ENCODE measurements around the gene DHRS4L2.
"Not testable (repeated sequence)": the region's sequence is repeated elsewhere in the genome, so short reads cannot be mapped to it uniquely, and the experiment has no call there.

Gene DHRS4L2

DNA sequence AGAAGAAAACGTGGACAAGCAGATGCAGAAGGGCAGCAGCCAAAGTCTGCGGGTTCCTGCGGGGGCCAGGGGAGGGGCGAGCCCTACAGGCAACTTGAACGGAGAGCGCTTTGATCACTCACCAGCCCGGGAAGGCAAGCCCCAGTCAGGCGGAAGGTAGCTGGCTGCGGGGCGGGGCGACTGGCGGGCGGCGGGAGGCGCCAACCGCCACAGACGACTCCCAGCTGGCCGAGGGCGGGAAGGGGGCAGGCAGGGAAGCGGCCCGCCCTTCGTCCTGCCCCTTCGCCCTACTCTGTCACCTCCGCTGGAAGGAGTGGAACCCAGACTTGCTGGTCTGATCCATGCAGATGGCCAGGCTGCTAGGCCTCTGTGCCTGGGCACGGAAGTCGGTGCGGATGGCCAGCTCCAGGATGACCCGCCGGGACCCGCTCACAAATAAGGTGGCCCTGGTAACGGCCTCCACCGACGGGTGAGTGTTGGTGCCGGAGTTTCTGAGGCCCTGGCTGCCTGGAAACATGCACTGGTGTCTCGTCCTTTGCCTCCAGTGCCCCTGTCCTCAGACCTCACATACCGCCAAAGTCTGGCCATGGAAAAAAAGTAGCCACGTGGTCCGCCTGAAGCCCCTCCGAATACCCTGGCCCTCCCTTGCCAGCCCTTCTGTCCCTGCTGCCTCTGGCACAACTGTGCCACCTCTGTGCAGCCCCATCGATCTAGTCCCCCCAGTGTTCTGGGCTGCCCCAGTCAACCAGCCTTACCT lies at the start of gene DHRS4L2:
Gene DHRS4L2 (plus strand): TSS at position 323 of the 757 bp plus-strand sequence. CDS start 19 bp downstream, at position 342.
- DNase-seq (ENCODE audit: low read depth in 2 of 3, low spot score in 2 of 3): peak; percentile 63 to 70 (median 69)

DNA sequence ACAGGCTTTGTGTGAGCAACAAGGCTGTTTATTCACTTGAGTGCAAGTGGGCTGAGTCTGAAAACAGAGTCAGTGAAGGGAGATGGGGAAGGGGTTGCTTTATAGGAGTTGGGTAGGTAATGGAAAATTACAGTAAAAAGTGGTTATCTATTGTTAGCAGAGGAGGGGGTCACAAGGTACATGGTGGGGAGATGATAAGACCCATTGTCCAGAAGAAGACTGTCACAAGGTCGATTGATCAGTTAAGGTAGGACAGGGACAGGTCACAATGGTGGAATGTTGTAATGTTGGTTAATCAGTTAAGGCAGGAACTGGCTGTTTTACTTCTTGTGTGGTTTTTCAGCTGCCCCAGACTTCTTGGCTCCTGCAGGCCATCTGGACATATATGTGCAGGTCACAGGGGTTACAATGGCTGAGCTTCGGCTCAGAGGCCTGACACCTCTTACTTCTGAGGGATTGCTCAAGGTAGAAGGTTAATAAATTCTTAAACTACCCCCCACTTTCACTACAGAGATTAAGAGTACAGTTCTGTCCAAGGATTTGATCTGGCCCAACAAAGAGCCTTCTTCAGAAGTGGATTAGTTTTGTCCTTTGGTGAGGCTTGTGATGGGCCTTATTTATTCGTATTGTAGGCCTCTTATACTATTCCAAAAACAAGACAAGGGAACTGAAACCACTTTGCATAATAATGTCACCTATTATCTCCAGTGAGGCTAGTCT lies 49.0 kb upstream of the DHRS4L2 start:
- DNase-seq (ENCODE audit: low read depth in 2 of 3, low spot score in 2 of 3): no peak

- no peak for DNase-seq (ENCODE audit: low read depth in 2 of 3, low spot score in 2 of 3)
Observed at GRCh38 chr14:23941230-23941629, 47.5 kb upstream of the DHRS4L2 start.

GRCh38 chr14:23941669-23942068 lies 47.1 kb upstream of the DHRS4L2 start:
- DNase-seq (ENCODE audit: low read depth in 2 of 3, low spot score in 2 of 3): no peak

GRCh38 chr14:23942587-23942986 lies 46.1 kb upstream of the DHRS4L2 start:
- DNase-seq (ENCODE audit: low read depth in 2 of 3, low spot score in 2 of 3): no peak

DNA sequence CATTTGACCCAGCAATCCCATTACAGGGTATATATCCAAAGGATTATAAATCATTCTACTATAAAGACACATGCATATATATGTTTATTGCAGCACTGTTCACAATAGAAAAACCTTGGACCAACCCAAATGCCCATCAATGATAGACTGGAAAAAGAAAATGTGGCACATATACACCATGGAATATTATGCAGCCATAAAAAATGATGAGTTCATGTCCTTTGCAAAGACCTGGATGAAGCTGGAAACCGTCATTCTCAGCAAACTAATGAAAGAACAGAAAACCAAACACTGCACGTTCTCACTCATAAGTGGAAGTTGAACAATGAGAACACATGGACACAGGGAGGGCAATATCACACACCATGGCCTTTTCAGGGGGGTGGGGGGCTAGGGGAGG lies 39.7 kb upstream of the DHRS4L2 start:
- not testable (repeated sequence) for DNase-seq (ENCODE audit: low read depth in 2 of 3, low spot score in 2 of 3)

GRCh38 chr14:23950411-23951135 lies 38.2 kb upstream of the DHRS4L2 start:
- DNase-seq (ENCODE audit: low read depth in 2 of 3, low spot score in 2 of 3): no peak

DNA sequence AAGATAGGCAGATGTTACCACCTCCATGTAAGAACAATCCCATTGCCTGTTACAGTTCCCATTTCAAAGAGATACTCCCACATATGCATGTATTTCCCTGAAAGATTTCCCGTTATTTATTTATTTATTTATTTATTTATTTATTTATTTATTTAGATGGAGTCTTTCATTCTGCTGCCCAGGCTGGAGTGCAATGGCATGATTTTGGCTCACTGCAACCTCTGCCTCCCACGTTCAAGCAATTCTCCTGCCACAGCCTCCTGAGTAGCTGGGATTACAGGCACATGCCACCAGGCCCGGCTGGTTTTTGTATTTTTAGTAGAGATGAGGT lies 37.6 kb upstream of the DHRS4L2 start:
- not testable (repeated sequence) for DNase-seq (ENCODE audit: low read depth in 2 of 3, low spot score in 2 of 3)

DNA sequence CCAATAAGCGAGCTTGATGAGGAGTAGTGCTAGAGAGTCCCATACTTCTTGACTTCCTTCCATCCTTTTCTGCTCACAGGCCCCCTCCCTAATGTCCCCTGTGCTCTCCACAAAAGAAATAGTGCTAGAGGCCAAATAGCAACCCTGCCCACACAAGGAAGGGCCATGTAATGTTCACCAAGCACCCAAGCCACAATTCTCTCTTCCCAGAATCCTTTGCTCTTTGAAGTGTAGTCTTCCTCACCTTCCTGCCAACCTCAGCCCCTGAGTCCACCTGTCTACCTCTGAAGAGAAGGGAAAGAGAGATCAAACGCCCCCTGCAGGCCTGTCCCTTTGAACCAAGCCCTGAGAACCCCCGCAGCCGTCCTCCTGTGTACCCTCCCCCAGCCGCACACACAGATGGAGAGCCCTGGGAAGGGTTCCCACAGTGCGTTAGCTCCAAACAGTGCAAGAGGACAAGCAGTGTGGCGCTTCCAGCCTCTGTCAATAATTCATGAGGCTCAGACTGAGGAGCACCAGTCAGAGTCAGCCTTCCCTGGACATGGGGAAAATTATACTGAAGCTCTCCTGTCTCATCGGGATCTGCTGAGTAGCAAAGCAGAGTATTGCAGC lies 37.0 kb upstream of the DHRS4L2 start:
- no peak for DNase-seq (ENCODE audit: low read depth in 2 of 3, low spot score in 2 of 3)

DNA sequence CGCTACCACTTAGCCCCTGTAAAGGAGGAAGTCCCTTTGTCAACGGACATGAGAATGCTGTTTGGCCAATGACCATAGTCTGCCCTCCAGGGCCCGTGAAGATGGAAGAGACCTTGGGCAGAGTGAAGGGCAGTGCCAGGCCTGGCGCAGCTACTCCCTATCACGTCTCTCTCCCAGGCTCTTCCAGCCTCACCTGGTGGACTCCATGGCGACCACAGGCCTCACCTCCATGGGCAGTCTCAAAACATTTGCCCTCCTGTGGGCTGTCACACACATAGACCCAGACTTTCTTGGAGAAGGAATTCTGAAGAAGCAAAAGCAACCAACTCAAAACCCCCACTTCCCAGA lies 35.6 kb upstream of the DHRS4L2 start:
- DNase-seq (ENCODE audit: low read depth in 2 of 3, low spot score in 2 of 3): not testable (repeated sequence)

DNA sequence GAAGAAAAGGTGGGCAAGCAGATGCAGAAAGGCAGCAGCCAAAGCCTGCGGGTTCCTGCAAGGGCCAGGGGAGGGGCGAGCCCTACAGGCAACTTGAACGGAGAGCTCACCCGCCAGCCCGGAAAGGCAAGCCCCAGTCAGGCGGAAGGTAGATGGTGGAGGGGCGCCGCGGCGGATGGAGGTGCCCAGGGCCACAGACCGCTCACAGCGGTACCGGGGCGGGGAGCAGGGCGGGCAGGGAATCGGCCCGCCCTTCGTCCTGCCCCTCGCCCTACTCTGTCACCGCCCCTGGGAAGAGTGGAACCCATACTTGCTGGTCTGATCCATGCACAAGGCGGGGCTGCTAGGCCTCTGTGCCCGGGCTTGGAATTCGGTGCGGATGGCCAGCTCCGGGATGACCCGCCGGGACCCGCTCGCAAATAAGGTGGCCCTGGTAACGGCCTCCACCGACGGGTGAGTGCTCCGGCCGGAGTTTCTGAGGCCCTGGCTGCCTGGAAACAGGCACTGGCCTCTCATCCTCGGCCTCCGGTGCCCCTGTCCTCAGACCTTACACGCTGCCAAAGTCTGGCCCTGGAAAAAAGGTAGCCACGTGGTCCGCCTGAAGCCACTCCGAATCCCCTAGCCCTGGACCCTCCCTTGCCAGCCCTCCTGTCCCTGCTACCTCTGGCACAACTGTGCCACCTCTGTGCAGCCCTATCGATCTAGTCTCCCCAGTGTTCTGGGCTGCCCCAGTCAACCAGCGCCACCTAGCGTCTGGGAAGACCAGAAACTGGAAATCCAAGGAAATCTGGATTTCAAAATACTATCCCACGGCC lies 35.1 kb upstream of the DHRS4L2 start, which contains the start of gene DHRS4:
Gene DHRS4 (plus strand): TSS at position 307 of the 815 bp plus-strand sequence. CDS start 19 bp downstream, at position 326.
- peak; percentile 45 to 59 (median 58) for DNase-seq (ENCODE audit: low read depth in 2 of 3, low spot score in 2 of 3)

DNA sequence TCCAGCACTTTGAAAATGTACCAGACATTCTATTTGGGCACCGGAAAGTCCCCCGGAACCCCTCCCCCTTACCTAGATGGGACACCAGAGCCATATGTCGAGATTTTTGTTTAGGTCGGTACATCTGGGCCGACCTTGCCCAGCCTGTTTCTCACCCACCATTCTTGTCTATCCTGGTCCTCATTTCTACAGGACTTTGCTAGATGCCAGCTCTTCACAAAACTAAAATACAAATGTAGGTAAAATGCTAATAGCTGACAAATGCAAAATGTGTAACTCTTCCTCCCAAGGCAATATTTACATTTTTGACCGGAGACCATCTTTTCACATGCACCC lies 34.5 kb upstream of the DHRS4L2 start:
- not testable (repeated sequence) for DNase-seq (ENCODE audit: low read depth in 2 of 3, low spot score in 2 of 3)

GRCh38 chr14:23954965-23955364 lies 33.8 kb upstream of the DHRS4L2 start:
- not testable (repeated sequence) for DNase-seq (ENCODE audit: low read depth in 2 of 3, low spot score in 2 of 3)

DNA sequence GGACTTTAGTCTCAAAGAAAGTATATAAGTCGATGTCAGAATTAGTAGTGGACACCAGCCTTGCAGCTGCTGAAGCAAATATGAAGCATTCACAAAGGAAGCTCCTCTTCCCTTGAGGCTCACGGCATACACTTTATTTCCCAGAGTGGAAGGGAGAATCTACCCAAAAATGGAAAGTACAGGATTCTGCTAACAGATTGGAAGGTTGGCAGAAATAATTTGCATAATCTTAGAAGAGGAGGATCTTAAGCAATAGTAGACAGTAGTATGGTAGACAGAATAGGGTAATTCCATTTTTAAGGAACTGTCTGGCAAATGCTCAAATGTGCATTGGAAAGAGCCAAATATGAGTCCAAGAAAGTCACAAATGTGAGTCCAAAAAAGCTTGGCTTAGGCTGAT lies 32.9 kb upstream of the DHRS4L2 start:
- not testable (repeated sequence) for DNase-seq (ENCODE audit: low read depth in 2 of 3, low spot score in 2 of 3)

DNA sequence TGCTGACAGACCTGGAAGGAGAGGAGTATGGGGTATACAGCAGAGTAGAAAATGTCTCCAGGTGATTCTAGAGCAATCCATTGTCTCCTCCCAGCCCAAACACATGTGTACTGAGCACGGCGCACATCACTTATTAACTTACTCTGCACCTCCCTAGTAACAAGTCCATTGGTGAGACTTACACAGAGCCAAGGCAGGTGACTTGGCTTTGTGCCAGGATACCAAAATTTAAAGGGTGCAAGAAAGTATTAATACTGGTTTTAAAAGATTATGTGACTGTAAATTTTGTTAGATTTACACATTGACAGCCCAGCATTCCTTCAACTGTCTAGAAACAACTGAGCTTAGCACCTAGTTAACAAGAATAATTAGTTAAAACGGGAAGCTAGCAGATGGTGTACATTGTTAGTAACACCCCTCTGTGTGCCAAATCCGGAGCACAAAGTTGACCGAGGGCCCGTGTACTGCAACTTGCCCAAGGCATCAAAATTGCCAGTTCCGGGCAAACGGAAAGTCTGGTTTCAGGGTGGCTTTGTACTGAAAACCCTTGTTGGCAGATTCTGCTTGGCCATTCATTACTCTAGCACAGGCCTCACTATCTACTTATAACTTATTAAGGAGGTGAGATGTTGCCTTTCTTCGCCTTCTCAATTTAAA lies 30.7 kb upstream of the DHRS4L2 start:
- DNase-seq (ENCODE audit: low read depth in 2 of 3, low spot score in 2 of 3): not testable (repeated sequence)

- not testable (repeated sequence) for DNase-seq (ENCODE audit: low read depth in 2 of 3, low spot score in 2 of 3)
Observed at GRCh38 chr14:23960899-23961298, 27.8 kb upstream of the DHRS4L2 start.

- not testable (repeated sequence) for DNase-seq (ENCODE audit: low read depth in 2 of 3, low spot score in 2 of 3)
Observed at GRCh38 chr14:23961704-23962103, 27.0 kb upstream of the DHRS4L2 start.

DNA sequence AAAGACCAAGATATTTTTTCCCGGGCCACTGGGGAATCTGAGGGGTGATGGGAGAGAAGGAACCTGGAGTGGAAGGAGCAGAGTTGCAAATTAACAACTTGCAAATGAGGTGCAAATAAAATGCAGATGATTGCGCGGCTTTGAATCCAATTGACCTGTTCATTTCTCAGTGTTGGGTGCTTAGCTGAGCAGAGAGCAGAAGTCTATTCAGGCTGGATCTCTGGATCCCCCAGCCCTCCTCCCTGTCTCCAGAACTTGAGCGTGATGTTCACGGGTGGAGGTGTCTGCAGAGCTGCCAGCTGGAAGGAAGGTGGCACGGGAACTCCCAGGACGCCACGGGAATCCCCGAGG lies 19.6 kb upstream of the DHRS4L2 start:
- not testable (repeated sequence) for DNase-seq (ENCODE audit: low read depth in 2 of 3, low spot score in 2 of 3)

GRCh38 chr14:23969481-23970282 lies 19.0 kb upstream of the DHRS4L2 start:
- peak in 2 of 3 experiments; percentile 36 to 40 for DNase-seq (ENCODE audit: low read depth in 2 of 3, low spot score in 2 of 3)
